Suprapubic skin (tissue), 4 donors: Measurements from ENCODE around the gene RNF217.

Source experiments
- EP300 ChIP-seq: sonication (generic); formaldehyde crosslinking; IDR thresholded peaks from one replicate; pipeline ENCODE4 v1.6.1; 2017; ENCODE audit warnings: antibody characterized with exemption
- POLR2AphosphoS5 ChIP-seq, 3 donors: sonication (generic); formaldehyde crosslinking; IDR thresholded peaks; one replicate each; pipeline ENCODE4 v1.6.1; 2017; ENCODE audit warnings: antibody characterized with exemption in 3 of 3
- TF ChIP-seq, protein P1 (sequence below), 2 donors: fragments of 200-600 bp in 1 of 2; fragments of 450-650 bp in 1 of 2; sonication (generic) in 1 of 2; IDR thresholded peaks; one replicate each; pipeline ENCODE4 v1.5.1; 2016 to 2019; ENCODE audit warnings: antibody characterized with exemption in 2 of 2, mild to moderate bottlenecking in 1 of 2, moderate library complexity in 1 of 2

DNA sequence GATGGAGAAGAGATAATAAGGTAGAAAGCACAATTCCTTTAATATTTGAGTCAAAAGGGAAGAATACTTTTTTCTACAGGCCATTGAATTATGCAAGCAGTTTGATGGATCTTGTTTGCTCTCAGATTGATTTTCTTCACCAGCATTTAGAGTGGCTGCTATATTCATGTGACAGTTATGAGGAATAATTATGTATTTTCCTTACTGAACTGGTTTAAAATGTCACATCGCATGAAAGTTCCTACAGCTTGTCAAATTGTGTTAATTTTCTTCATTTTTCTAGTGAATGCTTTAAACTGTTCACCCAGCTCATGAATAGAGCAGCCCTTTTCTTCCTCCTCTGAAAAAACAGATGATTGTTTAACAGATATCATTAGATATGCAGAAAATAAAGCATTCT is 153.9 kb downstream of the RNF217 start:
- TF ChIP-seq POLR2AphosphoS5 (IDR thresholded peaks at IDR 0.05) (no peak), EP300 (no peak)
- TF ChIP-seq, protein P1, sequence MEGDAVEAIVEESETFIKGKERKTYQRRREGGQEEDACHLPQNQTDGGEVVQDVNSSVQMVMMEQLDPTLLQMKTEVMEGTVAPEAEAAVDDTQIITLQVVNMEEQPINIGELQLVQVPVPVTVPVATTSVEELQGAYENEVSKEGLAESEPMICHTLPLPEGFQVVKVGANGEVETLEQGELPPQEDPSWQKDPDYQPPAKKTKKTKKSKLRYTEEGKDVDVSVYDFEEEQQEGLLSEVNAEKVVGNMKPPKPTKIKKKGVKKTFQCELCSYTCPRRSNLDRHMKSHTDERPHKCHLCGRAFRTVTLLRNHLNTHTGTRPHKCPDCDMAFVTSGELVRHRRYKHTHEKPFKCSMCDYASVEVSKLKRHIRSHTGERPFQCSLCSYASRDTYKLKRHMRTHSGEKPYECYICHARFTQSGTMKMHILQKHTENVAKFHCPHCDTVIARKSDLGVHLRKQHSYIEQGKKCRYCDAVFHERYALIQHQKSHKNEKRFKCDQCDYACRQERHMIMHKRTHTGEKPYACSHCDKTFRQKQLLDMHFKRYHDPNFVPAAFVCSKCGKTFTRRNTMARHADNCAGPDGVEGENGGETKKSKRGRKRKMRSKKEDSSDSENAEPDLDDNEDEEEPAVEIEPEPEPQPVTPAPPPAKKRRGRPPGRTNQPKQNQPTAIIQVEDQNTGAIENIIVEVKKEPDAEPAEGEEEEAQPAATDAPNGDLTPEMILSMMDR (IDR thresholded peaks at IDR 0.05), result no peak
